K562 (cell line): ENCODE data around the gene PATL1. TPM values are rescaled to one million over a fixed set of nuclear protein-coding genes. Genes with fewer than 3 reads are reported as not detected.

ENCODE experiments used
- CTCF ChIP-seq, 3 experiments: IDR thresholded peaks in 2 of 3; conservative IDR thresholded peaks in 1 of 3; 2 replicates each; pipeline ENCODE4 v1.5.1; 2011 to 2012; ENCODE audit warnings: low read length in 3 of 3, mild to moderate bottlenecking in 3 of 3, control low read depth in 2 of 3, improper control_type of control experiment in 1 of 3, inconsistent platforms in 1 of 3, low read depth in 1 of 3, mixed read lengths in 1 of 3, moderate library complexity in 1 of 3; ENCODE audit not compliant: insufficient read depth in 2 of 3
- FOXK2 ChIP-seq, 2 experiments: fragments of 450-650 bp; IDR thresholded peaks in 1 of 2; conservative IDR thresholded peaks in 1 of 2; 2 replicates each; pipeline ENCODE4 v1.6.1; 2016; ENCODE audit warnings: low read depth in 2 of 2, mild to moderate bottlenecking in 1 of 2
- NCOR1 ChIP-seq: fragments of 450-650 bp; IDR thresholded peaks from 2 replicates; pipeline ENCODE4 v1.6.1; 2016; ENCODE audit warnings: mild to moderate bottlenecking, moderate library complexity
- OTX1 ChIP-seq: fragments of 450-650 bp; formaldehyde crosslinking; IDR thresholded peaks from 2 replicates; pipeline ENCODE4 v1.4.0; 2022; ENCODE audit warnings: mild to moderate bottlenecking
- RBM39 ChIP-seq: fragments of 200-400 bp; formaldehyde crosslinking; optimal IDR thresholded peaks from 2 replicates; pipeline ENCODE3; 2018; ENCODE audit warnings: low read depth, low read length
- RHOXF2B ChIP-seq: fragments of 250-450 bp; sonication (Bioruptor Pico); conservative IDR thresholded peaks from 2 replicates; pipeline ENCODE4 v1.5.1; 2021
- SAFB2 ChIP-seq: fragments of 200-400 bp; formaldehyde crosslinking; IDR thresholded peaks from 2 replicates; pipeline ENCODE4 v1.6.1; 2018; ENCODE audit warnings: borderline replicate concordance, low read length, low read depth, moderate library complexity; ENCODE audit not compliant: severe bottlenecking
- TAL1 ChIP-seq: fragments of 450-650 bp; IDR thresholded peaks from 2 replicates; pipeline ENCODE4 v1.6.1; 2016; ENCODE audit warnings: mild to moderate bottlenecking
- ZBTB11 ChIP-seq, 3 experiments: fragments of 200-800 bp in 1 of 3; fragments of 250-450 bp in 1 of 3; fragments of 450-650 bp in 1 of 3; sonication (Bioruptor Pico) in 1 of 3; sonication (Bioruptor generic) in 1 of 3; formaldehyde crosslinking in 1 of 3; IDR thresholded peaks; 2 replicates each; pipeline versions ENCODE4 v1.6.1 to v1.8.0; 2016 to 2022; ENCODE audit warnings: mild to moderate bottlenecking in 2 of 3, missing genetic modification characterization in 2 of 3, missing compliant biosample characterization in 1 of 3, moderate library complexity in 1 of 3
- ZNF133 ChIP-seq: fragments of 250-450 bp; sonication (Bioruptor Pico); IDR thresholded peaks from 2 replicates; pipeline ENCODE4 v1.4.0; 2020; ENCODE audit warnings: mild to moderate bottlenecking
- ZNF830 ChIP-seq: fragments of 250-450 bp; sonication (Bioruptor Pico); IDR thresholded peaks from 2 replicates; pipeline ENCODE4 v1.5.0; 2021; ENCODE audit warnings: mild to moderate bottlenecking
- polyA plus RNA-seq, 8 experiments: library from polyadenylated mRNA; depleted of rRNA in 4 of 8; stranded (reverse) in 5 of 8; unstranded in 3 of 8; fragments of >200 nt; fragmentation: Nextera tagmentation in 2 of 8; fragmentation: Illumina TruSeq in 1 of 8; extraction: Ambion mirVana in 2 of 8; extraction: Trizol in 1 of 8; gene quantifications; 2 replicates each; pipeline versions ENCODE4 v1.2.1 to v1.2.3, GENCODE V29; 2011 to 2014; ENCODE audit warnings: inconsistent platforms in 1 of 8, missing spikeins in 1 of 8
- total RNA-seq, 7 experiments: library from RNA; depleted of rRNA in 6 of 7; stranded (reverse); fragments of >200 nt in 6 of 7; fragmentation: Illumina TruSeq in 2 of 7; extraction: Trizol in 2 of 7; gene quantifications; 2 replicates each; pipeline versions ENCODE4 v1.2.1 to v1.2.3, GENCODE V29; 2011 to 2021; ENCODE audit warnings: low replicate concordance in 1 of 7
- TF ChIP-seq, protein P1 (sequence below): IDR thresholded peaks from 2 replicates; pipeline ENCODE4 v1.6.1; 2014; ENCODE audit warnings: antibody characterized with exemption
- TF ChIP-seq, protein P2 (sequence below): fragments of 250-450 bp; sonication (Bioruptor Pico); IDR thresholded peaks from 2 replicates; pipeline ENCODE4 v1.4.0; 2020

Gene PATL1
- total and polyA plus RNA-seq, 9 of the 15 experiments (the other 6 are each of a cell fraction or from before 2014, with no cell fraction given): 3.2 to 48.0 (median 16.4) TPM

DNA sequence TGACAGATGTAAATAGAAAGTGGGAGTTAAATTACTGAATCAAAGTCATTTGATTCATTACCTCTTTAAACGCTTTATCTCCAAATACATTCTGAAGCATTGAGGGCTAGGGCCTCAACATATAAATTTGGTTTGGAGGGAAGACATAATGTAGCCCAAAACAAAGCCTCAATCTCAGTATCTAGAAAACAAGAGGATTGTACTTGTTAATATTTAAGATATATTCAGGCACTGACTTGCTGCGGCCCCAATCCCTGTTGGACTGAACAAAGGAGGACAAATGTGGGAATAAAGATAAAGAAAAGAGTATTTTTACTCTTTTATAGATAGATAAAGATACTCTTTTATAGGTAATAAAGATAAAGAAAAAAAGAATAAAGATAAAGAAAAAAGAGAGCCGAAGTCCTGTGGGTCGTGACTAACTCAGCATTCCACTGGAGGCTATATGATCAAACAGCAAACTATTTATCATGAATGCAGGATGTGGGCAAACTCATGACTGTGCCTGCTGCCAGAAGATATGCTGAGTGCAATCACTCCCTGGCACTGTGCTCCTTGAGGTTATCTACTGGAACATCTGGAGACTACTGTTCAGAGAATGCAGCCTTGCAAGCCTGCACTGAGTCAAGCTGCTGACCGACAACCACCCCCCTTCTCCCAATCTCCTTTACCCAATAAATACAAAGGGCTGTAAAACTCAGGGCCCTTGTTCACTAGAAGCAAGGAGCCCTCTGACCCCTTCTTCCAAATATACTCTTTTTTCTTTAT is 37.9 kb upstream of the PATL1 start (continued):
- TF ChIP-seq NCOR1 (peak; percentile 98), SAFB2 (no peak), ZNF830 (CRISPR knock-in tag) (no peak), ZNF133 (CRISPR knock-in tag) (no peak), TAL1 (peak; percentile 99), RBM39 (no peak), OTX1 (CRISPR knock-in tag) (no peak), CTCF (IDR thresholded peaks at IDR 0.05 in 2 of 3, conservative IDR thresholded peaks at IDR 0.05 in 1 of 3; ENCODE audit: insufficient read depth in 2 of 3, low read depth in 1 of 3, low read length in 3 of 3) (no peak), FOXK2 (conservative IDR thresholded peaks at IDR 0.05 in 1 of 2, IDR thresholded peaks at IDR 0.05 in 1 of 2; ENCODE audit: low read depth in 2 of 2) (no peak; a peak in 1 of 4 replicates), RHOXF2B (CRISPR knock-in tag) (no peak), ZBTB11 (CRISPR knock-in tag; IDR thresholded peaks at IDR 0.05) (peak in 1 of 3 experiments; percentile 66; a peak in 2 of 6 replicates)
- TF ChIP-seq, protein P1, sequence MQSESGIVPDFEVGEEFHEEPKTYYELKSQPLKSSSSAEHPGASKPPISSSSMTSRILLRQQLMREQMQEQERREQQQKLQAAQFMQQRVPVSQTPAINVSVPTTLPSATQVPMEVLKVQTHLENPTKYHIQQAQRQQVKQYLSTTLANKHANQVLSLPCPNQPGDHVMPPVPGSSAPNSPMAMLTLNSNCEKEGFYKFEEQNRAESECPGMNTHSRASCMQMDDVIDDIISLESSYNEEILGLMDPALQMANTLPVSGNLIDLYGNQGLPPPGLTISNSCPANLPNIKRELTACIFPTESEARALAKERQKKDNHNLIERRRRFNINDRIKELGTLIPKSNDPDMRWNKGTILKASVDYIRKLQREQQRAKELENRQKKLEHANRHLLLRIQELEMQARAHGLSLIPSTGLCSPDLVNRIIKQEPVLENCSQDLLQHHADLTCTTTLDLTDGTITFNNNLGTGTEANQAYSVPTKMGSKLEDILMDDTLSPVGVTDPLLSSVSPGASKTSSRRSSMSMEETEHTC: peak; percentile 99
- TF ChIP-seq, protein P2, sequence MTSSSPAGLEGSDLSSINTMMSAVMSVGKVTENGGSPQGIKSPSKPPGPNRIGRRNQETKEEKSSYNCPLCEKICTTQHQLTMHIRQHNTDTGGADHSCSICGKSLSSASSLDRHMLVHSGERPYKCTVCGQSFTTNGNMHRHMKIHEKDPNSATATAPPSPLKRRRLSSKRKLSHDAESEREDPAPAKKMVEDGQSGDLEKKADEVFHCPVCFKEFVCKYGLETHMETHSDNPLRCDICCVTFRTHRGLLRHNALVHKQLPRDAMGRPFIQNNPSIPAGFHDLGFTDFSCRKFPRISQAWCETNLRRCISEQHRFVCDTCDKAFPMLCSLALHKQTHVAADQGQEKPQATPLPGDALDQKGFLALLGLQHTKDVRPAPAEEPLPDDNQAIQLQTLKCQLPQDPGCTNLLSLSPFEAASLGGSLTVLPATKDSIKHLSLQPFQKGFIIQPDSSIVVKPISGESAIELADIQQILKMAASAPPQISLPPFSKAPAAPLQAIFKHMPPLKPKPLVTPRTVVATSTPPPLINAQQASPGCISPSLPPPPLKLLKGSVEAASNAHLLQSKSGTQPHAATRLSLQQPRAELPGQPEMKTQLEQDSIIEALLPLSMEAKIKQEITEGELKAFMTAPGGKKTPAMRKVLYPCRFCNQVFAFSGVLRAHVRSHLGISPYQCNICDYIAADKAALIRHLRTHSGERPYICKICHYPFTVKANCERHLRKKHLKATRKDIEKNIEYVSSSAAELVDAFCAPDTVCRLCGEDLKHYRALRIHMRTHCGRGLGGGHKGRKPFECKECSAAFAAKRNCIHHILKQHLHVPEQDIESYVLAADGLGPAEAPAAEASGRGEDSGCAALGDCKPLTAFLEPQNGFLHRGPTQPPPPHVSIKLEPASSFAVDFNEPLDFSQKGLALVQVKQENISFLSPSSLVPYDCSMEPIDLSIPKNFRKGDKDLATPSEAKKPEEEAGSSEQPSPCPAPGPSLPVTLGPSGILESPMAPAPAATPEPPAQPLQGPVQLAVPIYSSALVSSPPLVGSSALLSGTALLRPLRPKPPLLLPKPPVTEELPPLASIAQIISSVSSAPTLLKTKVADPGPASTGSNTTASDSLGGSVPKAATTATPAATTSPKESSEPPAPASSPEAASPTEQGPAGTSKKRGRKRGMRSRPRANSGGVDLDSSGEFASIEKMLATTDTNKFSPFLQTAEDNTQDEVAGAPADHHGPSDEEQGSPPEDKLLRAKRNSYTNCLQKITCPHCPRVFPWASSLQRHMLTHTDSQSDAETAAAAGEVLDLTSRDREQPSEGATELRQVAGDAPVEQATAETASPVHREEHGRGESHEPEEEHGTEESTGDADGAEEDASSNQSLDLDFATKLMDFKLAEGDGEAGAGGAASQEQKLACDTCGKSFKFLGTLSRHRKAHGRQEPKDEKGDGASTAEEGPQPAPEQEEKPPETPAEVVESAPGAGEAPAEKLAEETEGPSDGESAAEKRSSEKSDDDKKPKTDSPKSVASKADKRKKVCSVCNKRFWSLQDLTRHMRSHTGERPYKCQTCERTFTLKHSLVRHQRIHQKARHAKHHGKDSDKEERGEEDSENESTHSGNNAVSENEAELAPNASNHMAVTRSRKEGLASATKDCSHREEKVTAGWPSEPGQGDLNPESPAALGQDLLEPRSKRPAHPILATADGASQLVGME: no peak
